Measurements from ENCODE around the gene EXD2.
"Not testable (repeated sequence)": the region's sequence is repeated elsewhere in the genome, so short reads cannot be mapped to it uniquely, and the experiment has no call there.

- TF ChIP-seq SP1 (IDR thresholded peaks at IDR 0.05); SP1 (CRISPR knock-in tag; IDR thresholded peaks at IDR 0.05); ZNF530 (CRISPR knock-in tag; IDR thresholded peaks at IDR 0.05; ENCODE audit: low read depth); CTCF (CRISPR knock-in tag; IDR thresholded peaks at IDR 0.05); GATAD2A (CRISPR knock-in tag; IDR thresholded peaks at IDR 0.05): not testable (repeated sequence)
These were observed 8.7 kb upstream of the EXD2 start for GRCh38 chr14:69182580-69182979.

All from HepG2 (cell line).